Spinal cord (tissue), 10 donors: ENCODE data around the gene OR8G1. TPM values are rescaled to one million over a fixed set of nuclear protein-coding genes. Genes with fewer than 3 reads are reported as not detected.
"Not testable (repeated sequence)": the region's sequence is repeated elsewhere in the genome, so short reads cannot be mapped to it uniquely, and the experiment has no call there.

ENCODE experiments used
- DNase-seq, 6 donors: peaks; one replicate each; pipeline versions ENCODE4 v3.0.0 to v3.0.0-alpha.2; 2013 to 2015; ENCODE audit warnings: low spot score in 6 of 6, low read depth in 4 of 6
- H3K27ac ChIP-seq: one replicate; pipeline ENCODE4 v1.5.1; 2013; ENCODE audit warnings: low read depth, low read length, control low read depth
- H3K27me3 ChIP-seq: one replicate; pipeline ENCODE4 v1.6.1; 2013; ENCODE audit warnings: low read length; ENCODE audit not compliant: control insufficient read depth, insufficient read depth
- H3K36me3 ChIP-seq: one replicate; pipeline ENCODE4 v1.6.1; 2013; ENCODE audit warnings: low read length; ENCODE audit not compliant: control insufficient read depth, insufficient read depth
- H3K4me1 ChIP-seq: one replicate; pipeline ENCODE4 v1.6.1; 2013; ENCODE audit warnings: low read length; ENCODE audit not compliant: control insufficient read depth, insufficient read depth
- H3K4me3 ChIP-seq: one replicate; pipeline ENCODE4 v1.5.1; 2013; ENCODE audit warnings: low read depth, low read length, control low read depth
- H3K9me3 ChIP-seq: one replicate; pipeline ENCODE4 v1.6.1; 2013; ENCODE audit warnings: low read length; ENCODE audit not compliant: control insufficient read depth, insufficient read depth
- WGBS: methylation state at CpG from one replicate; pipeline ENCODE4 v1.1.5; 2013; ENCODE audit warnings: missing lambda C conversion rate; ENCODE audit not compliant: insufficient coverage; 5-methylcytosine and 5-hydroxymethylcytosine counted together
- polyA plus RNA-seq, 2 donors: library from polyadenylated mRNA; unstranded; fragments of 120-200 nt; gene quantifications; one replicate each; pipeline ENCODE4 v1.2.1, GENCODE V29; 2013; ENCODE audit not compliant: insufficient read length in 2 of 2
- total RNA-seq, 2 donors: library from RNA; depleted of rRNA in 1 of 2; stranded (reverse); fragments of 120-200 nt in 1 of 2; fragments of >200 nt in 1 of 2; gene quantifications; one replicate each; pipeline versions ENCODE4 v1.2.3 to v1.2.4, GENCODE V29; 2013 to 2014
- donor health status: healthy.

OR8G1 gene
- total and polyA plus RNA-seq, 4 donors, result not detected

GRCh38 chr11:124204008-124204407 lies 36.9 kb upstream of the OR8G1 start:
- WGBS, result 91% methylated on average over 5 of the region's 5 CpGs
- no peaks in the 10 kb centered on the region for H3K36me3 ChIP-seq

GRCh38 chr11:124207102-124207792 lies 33.6 kb upstream of the OR8G1 start:
- peak in 1 of 6 donors; percentile 23 for DNase-seq
- Histone ChIP-seq H3K27ac (no peak overlapping the region), H3K9me3 (no peaks in the 10 kb centered on the region), H3K4me3 (no peak overlapping the region), H3K4me1 (no peaks in the 10 kb centered on the region), H3K36me3 (no peaks in the 10 kb centered on the region), H3K27me3 (no peaks in the 10 kb centered on the region)
- 100% methylated on average over 1 of the region's 6 CpGs for WGBS

More at GRCh38 chr11:124204008-124204407, 36.9 kb upstream of the OR8G1 start:
- H3K27me3 ChIP-seq, result no peaks in the 10 kb centered on the region
- DNase-seq, result no peak
- H3K27ac ChIP-seq, result no peak overlapping the region
- no peaks in the 10 kb centered on the region for H3K9me3 ChIP-seq
- no peaks in the 10 kb centered on the region for H3K4me1 ChIP-seq
- H3K4me3 ChIP-seq, result no peak overlapping the region

- H3K4me3 ChIP-seq, result no peak overlapping the region
- no peaks in the 10 kb centered on the region for H3K4me1 ChIP-seq
- WGBS, result 92% methylated on average over 6 of the region's 6 CpGs
- H3K27me3 ChIP-seq, result no peaks in the 10 kb centered on the region
- DNase-seq, result no peak
- H3K36me3 ChIP-seq, result no peaks in the 10 kb centered on the region
- H3K9me3 ChIP-seq, result no peaks in the 10 kb centered on the region
- no peak overlapping the region for H3K27ac ChIP-seq
Measured at GRCh38 chr11:124209824-124210357, 31.0 kb upstream of the OR8G1 start.

GRCh38 chr11:124210421-124210820 lies 30.5 kb upstream of the OR8G1 start:
- WGBS, result 96% methylated on average over 4 of the region's 5 CpGs
- Histone ChIP-seq H3K9me3 (no peaks in the 10 kb centered on the region), H3K27ac (no peak overlapping the region), H3K36me3 (no peaks in the 10 kb centered on the region), H3K27me3 (no peaks in the 10 kb centered on the region), H3K4me3 (no peak overlapping the region), H3K4me1 (no peaks in the 10 kb centered on the region)
- DNase-seq, result no peak

GRCh38 chr11:124211321-124211720 lies 29.6 kb upstream of the OR8G1 start:
- H3K4me3 ChIP-seq, result no peak overlapping the region
- H3K4me1 ChIP-seq, result no peaks in the 10 kb centered on the region
- no peaks in the 10 kb centered on the region for H3K36me3 ChIP-seq

GRCh38 chr11:124214027-124214426 lies 26.9 kb upstream of the OR8G1 start:
- Histone ChIP-seq H3K27me3 (no peaks in the 10 kb centered on the region), H3K4me1 (no peaks in the 10 kb centered on the region), H3K36me3 (no peaks in the 10 kb centered on the region), H3K27ac (no peak overlapping the region), H3K9me3 (no peaks in the 10 kb centered on the region), H3K4me3 (no peak overlapping the region)
- no CpG with 5 or more reads among the region's 3 CpGs for WGBS
- no peak for DNase-seq

More at GRCh38 chr11:124211321-124211720, 29.6 kb upstream of the OR8G1 start:
- Histone ChIP-seq H3K9me3 (no peaks in the 10 kb centered on the region), H3K27me3 (no peaks in the 10 kb centered on the region), H3K27ac (no peak overlapping the region)
- no peak for DNase-seq

- H3K27ac ChIP-seq, result no peak overlapping the region
- H3K4me3 ChIP-seq, result no peak overlapping the region
- no peaks in the 10 kb centered on the region for H3K9me3 ChIP-seq
- no peaks in the 10 kb centered on the region for H3K4me1 ChIP-seq
- H3K27me3 ChIP-seq, result no peaks in the 10 kb centered on the region
- DNase-seq, result no peak
- no peaks in the 10 kb centered on the region for H3K36me3 ChIP-seq
Measured at GRCh38 chr11:124219126-124219525, 21.8 kb upstream of the OR8G1 start.

GRCh38 chr11:124222407-124222806 lies 18.5 kb upstream of the OR8G1 start:
- Histone ChIP-seq H3K4me1 (no peaks in the 10 kb centered on the region), H3K27me3 (no peaks in the 10 kb centered on the region), H3K36me3 (no peaks in the 10 kb centered on the region), H3K4me3 (no peak overlapping the region), H3K9me3 (no peaks in the 10 kb centered on the region), H3K27ac (no peak overlapping the region)
- no CpG with 5 or more reads among the region's 2 CpGs for WGBS
- no peak for DNase-seq

- not testable (repeated sequence) for H3K4me1 ChIP-seq, H3K36me3 ChIP-seq, DNase-seq, H3K4me3 ChIP-seq, H3K27ac ChIP-seq, H3K9me3 ChIP-seq, H3K27me3 ChIP-seq
- 74% methylated on average over 6 of the region's 9 CpGs for whole genome bisulfite sequencing
Measured at GRCh38 chr11:124224618-124225423, 16.1 kb upstream of the OR8G1 start.

GRCh38 chr11:124225471-124225870 lies 15.4 kb upstream of the OR8G1 start:
- H3K4me1 ChIP-seq, result no peaks in the 10 kb centered on the region
- no peaks in the 10 kb centered on the region for H3K9me3 ChIP-seq
- H3K36me3 ChIP-seq, result no peaks in the 10 kb centered on the region
- H3K27me3 ChIP-seq, result no peaks in the 10 kb centered on the region
- DNase-seq, result no peak
- no peak overlapping the region for H3K4me3 ChIP-seq
- WGBS, result no CpG with 5 or more reads among the region's 1 CpG
- H3K27ac ChIP-seq, result no peak overlapping the region
